Effector CD4-positive, alpha-beta T cell (primary cell): ENCODE data around the gene E2F8.

ENCODE experiments used
- DNase-seq: peaks from one replicate; pipeline ENCODE4 v3.0.0-alpha.2; 2020

E2F8 gene

DNA sequence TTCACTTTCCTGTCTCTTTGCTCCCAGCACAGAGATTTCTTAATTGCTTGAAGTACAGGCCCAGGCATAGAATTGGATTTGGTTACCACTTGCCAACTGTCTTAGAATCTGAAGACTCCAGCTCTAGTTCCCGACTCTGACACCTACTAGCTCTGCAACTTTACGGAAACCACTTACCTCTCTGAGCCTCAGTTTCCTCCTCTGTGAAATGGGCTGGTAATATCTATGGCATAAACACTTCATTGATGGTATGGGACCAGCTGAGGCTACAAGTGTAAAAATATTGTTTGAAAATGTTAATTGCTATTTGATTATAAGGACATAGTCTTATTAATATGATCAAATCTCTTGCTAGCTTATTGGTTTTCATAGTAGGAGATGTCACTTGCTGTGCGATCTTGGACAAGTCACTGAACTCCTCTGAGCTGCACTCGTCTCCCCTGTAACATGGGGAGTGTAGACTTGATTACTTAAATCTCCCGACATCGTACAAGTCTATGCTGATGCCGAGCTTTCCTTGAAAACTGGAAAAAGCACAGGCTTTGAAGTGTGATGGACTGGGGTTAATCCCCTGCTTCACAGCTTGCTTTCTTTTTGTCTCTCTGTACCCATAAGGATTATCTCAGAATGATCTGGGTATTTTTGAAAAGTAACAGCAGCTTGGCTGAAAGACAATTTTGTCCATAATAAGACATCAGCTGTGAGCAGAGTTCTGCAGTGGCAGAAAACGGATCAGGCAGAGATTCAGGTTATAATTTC is 11.8 kb upstream of the E2F8 start:
- no peak for DNase-seq

DNA sequence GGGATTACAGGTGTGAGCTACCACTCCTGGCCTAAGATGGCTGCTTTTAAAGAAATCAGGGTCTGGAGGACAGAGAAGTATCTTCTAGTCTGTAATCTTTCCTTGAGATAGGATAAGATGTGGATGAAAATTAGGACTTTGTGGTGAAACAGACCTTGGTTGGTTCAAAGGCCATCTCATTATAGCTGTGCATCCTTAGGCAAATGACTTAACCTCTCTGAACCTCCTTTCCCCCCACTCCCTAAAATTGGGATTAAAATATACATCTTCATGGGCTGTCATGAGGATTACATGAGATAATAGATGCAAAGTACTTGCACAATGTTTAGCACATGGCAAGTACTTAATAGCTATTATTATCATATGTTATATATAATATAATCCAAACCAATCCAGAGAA is 10.8 kb upstream of the E2F8 start:
- DNase-seq: no peak

DNA sequence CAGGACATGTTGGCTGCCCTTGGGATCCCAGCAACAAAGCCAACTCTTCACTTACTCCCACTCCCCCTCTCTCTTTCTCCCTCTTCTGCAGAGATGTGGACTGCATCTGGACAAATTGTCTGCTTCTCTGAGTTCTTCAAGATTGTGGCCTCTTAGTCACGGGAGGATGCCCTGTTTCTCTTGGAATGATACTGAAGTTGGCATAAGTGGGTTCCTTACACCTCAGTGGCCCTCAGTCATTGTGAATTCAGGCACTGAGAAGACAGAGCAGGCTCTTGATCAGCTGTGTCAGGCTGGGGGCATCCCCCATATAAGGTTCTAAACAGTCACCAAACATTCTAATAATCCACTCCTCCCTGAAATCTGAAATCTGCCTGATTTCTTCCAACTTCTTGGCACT is 6.1 kb upstream of the E2F8 start:
- DNase-seq: no peak

DNA sequence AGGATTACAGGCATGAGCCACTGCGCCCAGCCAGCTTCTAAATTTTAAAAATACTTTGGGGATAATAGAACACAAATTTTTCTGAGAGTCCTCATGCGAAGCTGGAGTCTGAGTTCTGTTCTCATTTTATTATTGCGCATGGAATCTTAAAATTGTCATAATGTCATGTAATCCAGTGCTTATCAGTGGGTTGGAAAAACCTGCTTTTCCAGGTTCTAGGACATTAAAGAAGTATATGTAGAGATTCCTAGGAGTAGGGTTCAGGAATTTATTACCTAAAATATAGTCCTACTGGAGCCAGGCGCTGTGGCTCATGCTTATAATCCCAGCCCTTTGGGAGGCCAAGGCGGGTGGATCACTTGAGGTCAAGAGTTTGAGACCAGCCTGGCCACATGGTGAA is 4.6 kb upstream of the E2F8 start:
- no peak for DNase-seq

DNA sequence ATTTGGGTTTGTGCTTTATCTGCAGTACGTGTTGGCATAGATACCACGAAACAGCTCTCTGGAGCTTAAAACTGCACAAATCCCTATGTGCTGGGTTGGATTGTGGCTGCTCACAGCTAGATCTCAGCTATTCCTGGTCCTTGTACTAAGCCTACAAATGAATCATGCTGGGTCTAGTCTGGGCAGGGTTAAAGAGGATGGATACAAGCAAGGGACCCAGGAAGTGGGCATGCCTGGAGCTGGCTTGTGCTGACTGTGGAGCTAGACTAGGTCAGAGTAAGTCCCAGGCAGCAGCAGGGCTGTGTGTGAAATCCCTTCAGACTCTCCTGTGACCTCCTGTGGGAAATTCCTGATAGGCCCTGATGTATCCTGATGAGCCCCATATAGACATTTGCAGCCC is 3.9 kb upstream of the E2F8 start:
- DNase-seq: no peak

DNA sequence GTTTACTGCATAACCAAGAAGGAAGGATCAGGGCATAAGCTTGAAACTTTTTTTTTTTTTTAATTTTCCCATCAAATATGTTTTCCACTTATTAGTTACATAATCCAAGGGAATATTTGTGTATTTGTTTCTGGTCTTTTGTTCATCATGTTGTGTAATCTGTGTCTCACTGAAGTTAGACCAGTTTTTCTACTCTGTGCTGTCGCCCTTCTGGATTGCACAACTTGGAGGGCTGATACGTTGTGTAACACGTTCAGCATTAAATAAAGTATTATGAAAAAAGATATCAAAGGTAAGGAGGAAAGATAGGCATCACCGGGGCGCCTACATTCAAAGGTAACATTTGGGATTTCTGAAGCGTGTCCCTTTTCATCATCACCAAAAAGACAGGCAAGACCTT is 3.3 kb upstream of the E2F8 start:
- DNase-seq: no peak

DNA sequence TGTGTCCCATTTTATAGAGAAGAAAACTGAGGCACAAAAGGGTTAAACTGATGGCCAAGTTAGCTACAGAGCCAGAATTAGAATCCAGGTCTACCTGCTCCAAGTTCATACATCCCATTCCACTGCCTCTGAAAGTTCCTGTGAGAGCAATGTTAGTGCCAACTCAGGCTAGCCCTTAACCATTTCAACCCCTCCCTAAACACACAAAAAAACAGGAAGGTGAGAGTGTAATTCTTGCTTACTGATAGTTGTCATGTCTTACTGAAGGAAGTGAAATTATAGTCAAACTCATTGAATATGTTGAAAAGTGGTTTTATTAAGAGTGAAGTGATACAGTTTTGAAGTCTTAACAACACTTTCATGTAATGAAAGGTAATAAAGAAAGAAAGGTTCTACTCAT is 2.9 kb upstream of the E2F8 start:
- DNase-seq: no peak

DNA sequence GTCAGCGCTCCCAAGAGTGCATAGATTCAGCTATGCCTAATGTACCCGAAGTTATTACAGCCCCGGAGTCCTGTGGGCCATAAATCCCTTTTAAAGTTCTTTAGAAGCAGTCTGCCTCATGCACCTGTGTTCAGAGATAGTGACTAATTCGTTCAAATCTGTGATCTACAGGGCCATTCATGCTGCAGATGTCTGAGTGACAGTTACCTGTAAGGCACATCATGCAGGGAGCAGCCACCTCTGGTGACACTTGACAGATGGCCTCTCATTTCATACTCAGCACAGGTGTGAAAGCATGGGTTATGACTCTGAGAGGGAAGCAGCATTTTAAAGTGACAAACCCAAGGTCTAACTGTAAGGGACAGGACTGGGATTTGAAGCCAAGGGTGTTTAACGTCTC is 2.4 kb upstream of the E2F8 start:
- no peak for DNase-seq

DNA sequence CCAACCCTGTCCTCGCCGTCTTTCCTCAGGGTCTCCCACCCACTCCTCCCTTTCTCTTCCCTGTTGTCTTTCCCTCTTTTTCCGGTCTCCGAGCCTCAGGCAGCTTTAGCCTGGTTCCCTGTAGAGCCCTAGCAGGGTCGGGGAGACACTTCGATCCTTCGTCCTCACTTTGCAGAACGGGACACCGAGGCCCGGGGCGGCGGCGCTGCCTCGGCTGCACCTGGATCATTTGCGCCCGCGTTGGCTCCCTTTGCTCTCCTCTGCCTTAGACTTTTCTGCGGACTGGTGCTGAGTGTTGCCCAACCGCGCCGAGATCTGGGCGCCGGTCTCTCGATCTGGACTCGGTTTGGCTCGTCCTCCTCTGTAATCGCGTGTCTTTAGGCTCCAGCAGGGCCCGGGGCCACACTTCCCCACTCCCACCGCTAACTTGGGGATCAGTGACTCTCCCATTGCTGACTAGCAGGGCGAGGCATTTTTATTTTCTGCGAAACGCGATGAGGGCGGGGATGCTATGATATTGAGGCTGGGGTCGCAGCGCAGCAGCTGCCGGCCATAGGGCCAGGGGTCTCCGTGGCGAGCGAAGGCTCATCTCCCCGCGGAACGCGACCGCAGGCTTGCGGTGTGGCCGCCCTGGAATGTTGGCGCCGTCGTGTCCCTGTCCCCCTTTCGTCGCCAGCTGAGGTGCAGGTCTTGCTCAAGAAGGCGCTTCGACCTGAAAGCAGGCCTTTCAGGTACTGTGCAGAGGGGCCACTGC is 1.6 kb upstream of the E2F8 start:
- no peak for DNase-seq

DNA sequence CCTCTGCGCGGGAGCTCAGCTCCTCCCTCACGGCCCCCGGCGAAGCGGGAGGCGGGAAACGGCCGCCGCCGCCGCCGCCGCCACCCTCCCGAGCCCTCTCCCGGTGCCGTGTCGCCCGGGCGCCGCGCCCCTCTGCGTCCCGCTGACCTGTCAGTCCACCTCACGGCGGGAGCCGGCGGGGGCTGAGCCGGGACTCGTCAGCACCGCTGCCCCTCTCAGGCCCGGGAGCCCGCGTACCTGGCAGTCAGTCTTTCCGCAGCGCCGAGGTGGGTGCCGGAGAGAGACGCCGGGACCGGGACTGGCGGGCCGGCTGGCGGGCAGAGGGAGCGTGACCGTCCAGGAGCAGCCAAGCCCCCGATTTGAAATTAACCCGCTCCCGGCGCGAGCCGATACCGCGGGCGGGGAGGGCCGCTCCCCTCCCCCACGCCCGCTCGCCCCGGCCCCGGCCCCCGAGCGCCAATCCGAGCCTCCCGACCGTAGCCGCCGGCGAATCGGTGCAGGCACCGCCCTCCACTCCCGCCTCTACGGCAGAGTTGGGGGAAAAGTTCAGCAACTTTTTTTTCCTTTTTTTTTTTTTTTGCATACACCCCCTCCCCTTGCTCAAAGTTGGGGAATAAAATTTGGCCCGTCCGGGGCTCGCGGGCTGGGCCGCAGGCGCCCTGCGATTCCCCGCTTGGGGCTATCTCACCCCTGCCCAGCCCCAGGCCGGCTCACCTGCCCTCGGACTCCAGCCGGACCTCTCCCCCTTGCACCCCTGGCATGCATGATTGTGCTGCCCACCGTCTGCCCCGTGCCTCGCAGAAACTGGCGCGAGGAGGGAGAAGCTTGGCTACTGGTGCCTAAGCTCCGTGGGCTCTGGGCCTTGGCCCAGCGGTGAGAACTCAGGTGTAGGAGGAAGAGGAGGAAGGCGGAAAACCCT is 774 bp upstream of the E2F8 start:
- no peak for DNase-seq

DNA sequence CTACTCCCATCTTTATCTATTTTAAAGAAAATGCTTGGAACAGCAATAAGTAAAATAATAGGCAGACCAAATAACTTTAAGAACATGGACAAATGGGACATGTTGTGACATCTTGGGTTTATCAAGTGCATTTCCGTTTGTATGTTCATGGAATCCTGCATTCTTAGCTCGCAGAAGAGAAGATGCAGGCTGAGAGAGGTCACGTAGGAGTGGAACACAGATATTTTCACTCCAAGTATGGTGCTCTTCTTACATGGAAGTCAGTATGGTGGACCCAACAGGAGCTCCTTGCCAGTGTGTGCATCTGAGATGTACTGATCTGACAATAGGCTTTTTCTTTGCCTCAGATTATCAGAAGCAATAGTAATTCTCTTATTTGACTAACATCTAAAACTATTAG is 1.7 kb downstream of the E2F8 start:
- DNase-seq: no peak

DNA sequence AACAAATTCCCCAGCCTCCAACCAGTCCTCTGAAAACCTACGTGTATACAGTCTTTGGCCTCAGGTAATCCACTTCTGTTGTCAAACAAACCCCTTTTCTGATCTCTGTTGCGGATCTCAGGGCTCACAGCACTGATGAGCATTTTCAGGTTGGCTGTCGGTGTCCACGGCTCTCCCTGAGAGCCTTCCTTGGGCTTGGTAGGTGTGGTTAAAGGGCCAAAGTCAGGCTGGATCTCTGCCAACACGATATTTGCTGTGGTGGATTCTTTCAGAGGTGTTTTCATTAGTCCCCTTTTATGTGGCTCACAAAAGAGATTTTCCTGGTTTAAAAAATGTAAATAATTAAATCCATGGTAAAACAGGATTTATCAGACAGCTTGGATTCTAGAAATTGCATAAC is 2.9 kb downstream of the E2F8 start:
- no peak for DNase-seq

DNA sequence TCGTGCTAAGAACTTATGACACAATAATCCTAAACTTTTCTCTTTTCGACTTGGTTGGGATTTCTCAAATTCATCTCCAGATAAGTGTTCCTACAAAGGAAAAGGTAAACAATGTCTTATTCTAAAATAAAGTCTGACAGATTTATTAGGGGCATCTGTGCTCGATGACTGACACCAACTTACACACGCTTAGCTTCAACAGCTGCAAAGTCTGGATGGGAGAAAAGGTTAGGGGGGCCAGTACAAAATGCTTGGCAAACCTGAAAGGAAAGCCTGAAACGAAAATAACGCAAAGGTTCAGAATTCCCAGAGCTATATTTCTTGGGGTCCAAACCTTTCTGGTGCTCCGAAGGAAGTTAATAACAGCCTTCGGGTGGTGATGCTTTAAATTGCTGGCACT is 3.4 kb downstream of the E2F8 start:
- no peak for DNase-seq

DNA sequence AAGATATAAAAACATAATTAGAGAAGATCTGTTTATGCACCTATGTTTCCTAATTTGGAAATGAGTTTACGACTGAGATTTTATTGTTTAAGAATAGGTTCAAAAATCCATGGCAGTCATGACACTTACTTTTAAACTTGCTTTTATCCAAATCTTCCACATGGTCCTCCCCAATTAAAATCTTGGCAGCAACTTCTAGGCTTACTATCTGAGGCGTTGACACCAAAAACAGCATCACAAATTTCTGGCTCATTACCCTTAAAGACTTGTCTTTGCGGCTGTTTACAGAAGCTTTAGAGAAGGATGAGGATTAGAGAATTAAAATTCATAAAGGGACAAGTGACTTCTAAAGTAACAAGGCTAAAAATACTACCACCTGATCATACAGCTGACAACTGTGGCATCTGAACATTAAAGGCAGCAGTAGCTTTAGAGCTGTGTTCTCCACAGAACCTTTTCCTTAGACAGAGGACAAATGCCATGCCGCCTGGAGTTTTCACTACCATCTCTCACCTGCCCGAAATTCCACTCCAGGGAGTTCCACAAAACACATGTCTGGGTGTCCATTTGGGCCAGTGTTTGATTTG is 6.4 kb downstream of the E2F8 start:
- DNase-seq: no peak

DNA sequence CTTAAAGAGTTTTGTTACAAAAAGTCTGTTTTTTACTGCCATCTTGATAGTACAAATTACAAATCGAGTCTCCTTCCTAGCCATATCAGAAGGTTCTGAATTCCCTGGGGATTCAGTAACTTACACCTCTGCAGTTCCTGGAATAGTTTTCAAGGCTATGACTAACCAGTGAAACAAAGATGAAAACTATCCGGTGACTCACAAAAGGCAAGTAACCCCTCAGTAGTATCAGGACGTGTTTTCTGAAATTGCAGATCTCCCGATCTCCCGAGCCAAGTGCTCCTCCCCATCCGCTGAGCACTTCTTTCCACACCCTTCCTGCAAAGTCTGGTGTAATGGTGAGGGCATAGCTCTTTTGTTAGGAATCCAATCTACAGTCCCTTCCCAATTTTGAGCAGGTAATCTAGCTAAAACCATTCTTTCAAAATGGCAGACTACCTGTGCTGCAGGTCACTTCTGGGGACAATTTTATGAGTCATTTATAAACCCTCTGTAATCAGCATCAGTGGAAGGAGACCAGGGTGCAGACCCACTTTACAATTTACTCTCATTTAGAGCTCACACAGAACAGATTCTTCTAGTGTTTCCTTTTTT is 7.7 kb downstream of the E2F8 start:
- no peak for DNase-seq

DNA sequence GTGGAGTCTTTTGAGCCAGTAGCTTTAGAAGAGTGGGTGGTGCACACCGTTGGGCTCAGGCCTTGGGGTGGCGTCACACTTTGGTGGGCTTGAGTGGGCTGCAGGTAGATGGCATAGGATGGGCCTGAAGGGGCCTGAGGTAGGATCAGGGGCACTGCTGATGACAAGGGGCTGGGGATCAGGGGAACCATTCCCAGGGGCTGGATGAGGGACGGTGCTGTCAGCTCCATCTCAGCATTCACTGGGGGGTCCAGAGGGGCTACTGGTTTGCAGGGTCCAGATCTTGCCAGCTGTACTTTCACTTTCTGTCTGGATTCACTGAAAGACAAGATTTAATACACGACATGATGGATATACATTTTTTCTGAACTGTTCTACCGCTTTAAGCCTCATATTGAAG is 11.1 kb downstream of the E2F8 start:
- DNase-seq: no peak

DNA sequence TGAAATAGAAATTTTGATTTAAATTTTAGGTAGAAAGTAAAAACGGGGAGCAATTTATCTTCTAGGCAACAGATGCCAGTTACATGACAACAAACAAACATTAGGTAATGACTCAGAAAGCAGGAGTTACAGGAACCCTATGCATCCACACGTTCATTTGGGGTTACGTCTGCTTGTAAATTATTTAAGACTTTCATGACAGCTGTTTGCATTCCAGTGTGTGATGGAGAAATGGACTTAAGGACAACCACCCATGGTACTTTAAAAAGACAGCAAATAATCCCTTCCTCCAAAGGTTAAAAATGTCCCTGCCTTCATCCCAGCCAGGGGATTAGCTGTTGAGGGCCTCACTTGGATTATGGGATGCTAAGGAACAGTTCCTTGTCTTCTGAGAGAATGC is 11.8 kb downstream of the E2F8 start:
- DNase-seq: no peak

DNA sequence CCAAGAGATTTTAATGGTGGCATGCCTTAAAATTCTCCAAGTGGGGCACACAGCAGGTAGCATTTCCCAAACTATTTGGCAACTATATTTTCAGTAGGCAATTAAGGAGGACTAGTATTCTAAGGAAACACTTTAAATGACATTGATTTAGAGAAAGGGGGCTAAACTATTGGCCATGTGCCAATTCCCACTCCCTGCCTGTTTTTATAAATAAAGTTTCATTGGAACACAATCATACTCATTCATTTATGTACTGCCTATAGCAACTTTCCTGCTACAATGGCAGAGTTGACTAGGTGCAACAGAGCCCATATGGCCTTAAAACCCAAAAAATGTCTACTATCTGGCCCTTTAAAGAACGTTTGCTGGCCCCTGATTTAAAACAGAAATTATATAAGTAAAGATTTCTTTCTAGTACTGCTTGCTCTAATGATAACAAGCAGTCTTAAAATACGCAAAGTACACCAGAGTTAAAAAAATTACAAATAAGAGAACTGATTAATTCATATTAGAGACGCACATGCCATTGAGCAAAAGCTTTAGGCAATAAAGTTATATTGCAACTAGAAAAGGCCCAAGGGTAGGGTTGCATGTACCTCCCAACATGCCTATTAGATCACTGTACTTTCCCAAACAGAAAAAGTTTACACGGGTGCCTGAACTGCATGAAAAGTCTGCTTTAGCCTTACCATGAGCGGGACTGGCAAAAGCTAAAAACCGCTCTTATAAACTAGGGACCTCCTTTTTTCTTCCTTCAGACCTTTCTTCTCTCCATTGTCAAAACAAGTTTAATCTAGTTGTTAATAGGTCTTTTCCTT is 14.2 kb downstream of the E2F8 start:
- no peak for DNase-seq

DNA sequence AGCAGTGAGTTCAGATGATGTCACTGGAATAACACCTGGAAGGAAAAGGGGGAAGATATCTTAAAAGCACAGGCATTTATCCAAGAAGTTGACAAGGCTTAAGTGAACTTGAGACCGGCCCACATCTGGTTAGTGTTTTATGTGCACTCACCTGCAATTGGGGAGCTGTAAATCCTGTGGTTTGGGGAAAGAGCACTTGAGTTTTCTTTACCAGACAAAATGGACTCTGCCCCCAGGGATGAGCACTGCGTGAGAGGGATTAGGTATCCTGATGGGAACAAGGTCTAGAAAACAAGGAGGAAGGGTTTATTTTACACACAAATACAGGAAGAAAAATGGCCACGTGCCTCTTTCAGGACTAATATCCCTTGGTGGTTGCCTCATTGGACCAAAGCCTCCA is 15.2 kb downstream of the E2F8 start:
- DNase-seq: no peak

DNA sequence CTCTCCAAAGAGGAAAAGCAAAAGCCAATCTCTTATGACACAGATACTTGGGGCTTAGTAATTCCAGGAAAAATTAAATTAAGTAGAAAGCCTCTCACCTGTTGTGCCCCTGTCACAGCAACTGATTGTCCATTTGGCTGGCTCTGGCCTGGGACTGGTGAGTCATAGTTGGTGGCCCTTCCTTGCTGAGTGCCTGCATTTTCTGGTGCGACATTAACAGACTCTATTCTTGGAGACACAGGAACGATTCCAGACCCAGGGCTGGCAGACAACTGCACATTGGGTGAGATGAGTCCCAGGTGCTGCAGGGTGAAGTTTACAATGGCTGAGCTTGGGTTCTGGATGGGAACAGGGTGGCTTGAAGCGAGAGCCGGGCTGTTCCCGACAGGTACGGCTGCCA is 15.6 kb downstream of the E2F8 start:
- no peak for DNase-seq

DNA sequence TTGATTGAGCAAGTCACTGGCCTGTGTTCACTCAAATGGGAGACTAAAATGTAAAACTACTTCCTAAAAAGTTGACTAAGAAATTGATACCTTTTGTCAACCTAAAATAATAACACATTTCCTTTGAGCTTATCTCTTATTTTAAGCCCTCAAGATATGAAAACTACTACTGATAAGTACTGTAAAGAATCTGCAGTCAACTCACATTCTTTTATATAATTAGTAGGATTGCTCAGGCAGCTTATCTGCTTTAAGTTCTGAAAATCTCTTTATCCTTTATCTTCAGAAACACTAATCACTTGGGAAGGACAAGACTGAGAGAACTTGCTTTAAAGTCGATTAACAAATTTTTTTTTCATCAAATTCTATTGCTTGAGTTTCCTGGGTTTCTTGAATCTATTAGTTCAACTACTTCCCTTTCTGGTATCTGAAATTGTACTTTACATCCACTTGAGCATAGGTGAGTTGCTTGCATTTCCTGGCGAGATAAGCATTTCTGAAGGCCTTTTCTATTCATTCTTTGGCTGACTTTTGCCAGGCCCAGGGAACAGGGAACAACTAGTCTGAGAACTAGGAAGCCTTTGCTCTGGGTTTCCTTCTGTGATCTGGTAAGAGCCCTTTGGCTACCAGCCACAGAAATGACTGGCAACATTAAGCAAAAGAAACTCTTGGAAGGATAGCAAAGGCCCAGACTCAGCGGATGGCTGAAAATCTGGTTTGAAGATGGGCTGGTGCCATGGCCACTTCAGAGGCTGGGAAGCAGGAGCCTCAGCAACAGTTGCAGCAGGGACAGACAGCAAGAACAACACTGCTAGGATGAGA is 19.6 kb downstream of the E2F8 start:
- no peak for DNase-seq
